Measurements from ENCODE around the gene SPTSSA.
"Not testable (repeated sequence)": the region's sequence is repeated elsewhere in the genome, so short reads cannot be mapped to it uniquely, and the experiment has no call there.

SPTSSA gene

GRCh38 chr14:34425095-34425851, 36.8 kb downstream of the SPTSSA start:
- peak; percentile 83 for DNase-seq

GRCh38 chr14:34424488-34424887, 37.6 kb downstream of the SPTSSA start:
- DNase-seq: no peak

GRCh38 chr14:34423445-34423844, 38.6 kb downstream of the SPTSSA start:
- DNase-seq: no peak

- DNase-seq: no peak
Observed at GRCh38 chr14:34420547-34421150, 41.4 kb downstream of the SPTSSA start.

- DNase-seq: no peak
Observed at GRCh38 chr14:34409721-34410120, 52.3 kb downstream of the SPTSSA start.

- DNase-seq: no peak
Observed at GRCh38 chr14:34407951-34408350, 54.1 kb downstream of the SPTSSA start.

- no peak for DNase-seq
Observed at GRCh38 chr14:34404416-34404815, 57.6 kb downstream of the SPTSSA start.

- no peak for DNase-seq
Observed at GRCh38 chr14:34403646-34404045, 58.4 kb downstream of the SPTSSA start.

GRCh38 chr14:34398024-34398423, 64.0 kb downstream of the SPTSSA start:
- no peak for DNase-seq

- DNase-seq: no peak
Observed at GRCh38 chr14:34387974-34388516, 74.0 kb downstream of the SPTSSA start.

- DNase-seq: no peak
Observed at GRCh38 chr14:34386865-34387485, 75.1 kb downstream of the SPTSSA start.

- not testable (repeated sequence) for DNase-seq
Observed at GRCh38 chr14:34385881-34386280, 76.2 kb downstream of the SPTSSA start.

GRCh38 chr14:34383839-34384238, 78.2 kb downstream of the SPTSSA start:
- DNase-seq: no peak

Data from DMS53 (cell line).